Endothelial cell of umbilical vein (primary cell): ENCODE measurements around the gene FOXP1.

Source experiments
- CTCF ChIP-seq, 2 donors: IDR thresholded peaks; 1 replicate in 1 of 2; 2 replicates in 1 of 2; pipeline ENCODE4 v1.5.1; 2011; ENCODE audit warnings: low read length in 2 of 2, mild to moderate bottlenecking in 2 of 2, moderate library complexity in 2 of 2, control low read depth in 1 of 2, inconsistent platforms in 1 of 2, low read depth in 1 of 2; ENCODE audit not compliant: insufficient read depth in 1 of 2; ENCODE audit errors: extremely low read depth in 1 of 2
- EZH2 ChIP-seq: IDR thresholded peaks from 2 replicates; pipeline ENCODE4 v1.6.1; 2012; ENCODE audit warnings: borderline replicate concordance, low read depth, mild to moderate bottlenecking, moderate library complexity, low read length, inconsistent platforms; ENCODE audit not compliant: severe bottlenecking
- FOS ChIP-seq: IDR thresholded peaks from 2 replicates; pipeline ENCODE4 v1.6.1; 2011; ENCODE audit warnings: mild to moderate bottlenecking, low read length, moderate library complexity, borderline replicate concordance; ENCODE audit not compliant: insufficient read depth
- JUN ChIP-seq: IDR thresholded peaks from 2 replicates; pipeline ENCODE4 v1.6.1; 2011; ENCODE audit warnings: borderline replicate concordance, low read depth; ENCODE audit not compliant: insufficient read length, insufficient read depth
- POLR2A ChIP-seq: IDR thresholded peaks from 2 replicates; pipeline ENCODE4 v1.6.1; 2012; ENCODE audit warnings: low read depth, mild to moderate bottlenecking, control low read depth, low read length
- POLR2AphosphoS5 ChIP-seq: IDR thresholded peaks from 2 replicates; pipeline ENCODE4 v1.6.1; 2012; ENCODE audit warnings: low read depth, mild to moderate bottlenecking, control low read depth, low read length, moderate library complexity; ENCODE audit not compliant: insufficient read depth
- TF ChIP-seq, protein P1 (sequence below): IDR thresholded peaks from 2 replicates; pipeline ENCODE4 v1.6.1; 2011; ENCODE audit not compliant: insufficient read depth, insufficient read length

- TF ChIP-seq POLR2A (no peak), EZH2 (no peak), CTCF (IDR thresholded peaks at IDR 0.05; ENCODE audit: extremely low read depth in 1 of 2, insufficient read depth in 1 of 2, low read depth in 1 of 2, low read length in 2 of 2) (no peak), POLR2AphosphoS5 (no peak), FOS (no peak), JUN (no peak)
- TF ChIP-seq, protein P1, sequence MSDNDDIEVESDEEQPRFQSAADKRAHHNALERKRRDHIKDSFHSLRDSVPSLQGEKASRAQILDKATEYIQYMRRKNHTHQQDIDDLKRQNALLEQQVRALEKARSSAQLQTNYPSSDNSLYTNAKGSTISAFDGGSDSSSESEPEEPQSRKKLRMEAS: no peak
Measured at GRCh38 chr3:71128961-71129360, 454.6 kb downstream of the FOXP1 start.
